ENCODE data around the gene GPATCH2. TPM values are rescaled to one million over a fixed set of nuclear protein-coding genes. Genes with fewer than 3 reads are reported as not detected.

Gene GPATCH2
- total RNA-seq, 2 experiments from 2014 or later: 7.5 to 8.5 TPM

GRCh38 chr1:217469983-217470382, 160.9 kb downstream of the GPATCH2 start:
- Mint-ChIP-seq H3K9me3 (peaks cover 9% of the 10 kb centered on the region), H3K36me3 (peaks cover 17% of the 10 kb centered on the region), H3K4me3 (no peak overlapping the region), H3K27ac (no peak overlapping the region), H3K27me3 (no peaks in the 10 kb centered on the region), H3K4me1 (no peaks in the 10 kb centered on the region)
- DNase-seq: no peak

DNA sequence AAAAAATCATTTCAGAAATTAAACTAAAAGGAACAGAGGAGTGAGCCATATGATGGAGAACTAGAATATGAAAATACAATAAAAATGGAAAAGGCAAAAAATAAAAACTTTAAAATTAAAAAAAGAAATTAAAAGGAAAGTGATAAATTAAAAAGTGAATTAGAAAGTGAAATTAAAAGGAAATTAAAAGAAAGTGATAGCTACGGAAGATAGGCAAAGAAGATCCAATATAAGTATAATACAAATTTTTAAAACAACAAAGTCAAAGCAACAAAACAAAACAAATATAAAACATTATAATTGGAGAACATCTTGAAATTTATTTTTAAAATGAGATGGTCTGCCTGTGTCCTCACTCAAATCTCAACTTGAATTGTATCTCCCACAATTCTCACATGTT, 165.8 kb downstream of the GPATCH2 start:
- no peak overlapping the region for H3K4me3 Mint-ChIP-seq
- H3K27me3 Mint-ChIP-seq: no peaks in the 10 kb centered on the region
- H3K4me1 Mint-ChIP-seq: no peaks in the 10 kb centered on the region
- peaks cover 17% of the 10 kb centered on the region for H3K9me3 Mint-ChIP-seq
- no peak for DNase-seq
- H3K27ac Mint-ChIP-seq: no peak overlapping the region
- H3K36me3 Mint-ChIP-seq: peaks cover 26% of the 10 kb centered on the region

DNA sequence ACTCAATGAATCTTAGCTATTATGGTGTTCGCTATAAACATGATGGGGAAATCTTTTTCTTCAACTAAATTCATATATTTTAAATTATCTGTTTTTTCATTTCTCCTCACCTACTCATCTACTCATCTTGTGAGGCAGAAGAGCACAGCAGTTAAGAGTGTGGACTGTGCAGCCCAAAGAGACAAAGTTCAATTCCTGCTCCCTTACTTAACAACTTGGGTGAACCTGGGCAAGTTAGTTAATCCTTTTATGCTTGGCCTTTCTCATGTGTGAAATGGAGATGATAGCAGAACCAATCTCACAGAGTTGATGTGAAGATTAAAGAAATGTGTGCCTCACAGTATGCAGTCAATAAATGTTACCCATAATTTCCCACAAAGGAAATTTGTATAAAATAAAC, 168.2 kb downstream of the GPATCH2 start:
- H3K27ac Mint-ChIP-seq: no peak overlapping the region
- H3K36me3 Mint-ChIP-seq: peaks cover 28% of the 10 kb centered on the region
- DNase-seq: no peak
- peaks cover 17% of the 10 kb centered on the region for H3K9me3 Mint-ChIP-seq
- H3K4me1 Mint-ChIP-seq: no peaks in the 10 kb centered on the region
- H3K4me3 Mint-ChIP-seq: no peak overlapping the region
- no peaks in the 10 kb centered on the region for H3K27me3 Mint-ChIP-seq

- Mint-ChIP-seq H3K27me3 (no peaks in the 10 kb centered on the region), H3K27ac (no peak overlapping the region), H3K4me3 (no peak overlapping the region), H3K4me1 (no peaks in the 10 kb centered on the region), H3K9me3 (peaks cover 17% of the 10 kb centered on the region), H3K36me3 (peaks cover 31% of the 10 kb centered on the region)
- DNase-seq: no peak
Observed at GRCh38 chr1:217462159-217462558, 168.7 kb downstream of the GPATCH2 start.

GRCh38 chr1:217457016-217457415, 173.9 kb downstream of the GPATCH2 start:
- no peak overlapping the region for H3K4me3 Mint-ChIP-seq
- no peak overlapping the region for H3K27ac Mint-ChIP-seq
- no peak for DNase-seq
- peaks cover 15% of the 10 kb centered on the region for H3K36me3 Mint-ChIP-seq
- H3K27me3 Mint-ChIP-seq: no peaks in the 10 kb centered on the region
- H3K9me3 Mint-ChIP-seq: no peaks in the 10 kb centered on the region
- no peaks in the 10 kb centered on the region for H3K4me1 Mint-ChIP-seq

- H3K4me1 Mint-ChIP-seq: no peaks in the 10 kb centered on the region
- H3K9me3 Mint-ChIP-seq: no peaks in the 10 kb centered on the region
- H3K27ac Mint-ChIP-seq: no peak overlapping the region
- H3K36me3 Mint-ChIP-seq: peaks cover 15% of the 10 kb centered on the region
- no peak for DNase-seq
- no peaks in the 10 kb centered on the region for H3K27me3 Mint-ChIP-seq
- H3K4me3 Mint-ChIP-seq: no peak overlapping the region
Observed at GRCh38 chr1:217456261-217456660, 174.6 kb downstream of the GPATCH2 start.

DNA sequence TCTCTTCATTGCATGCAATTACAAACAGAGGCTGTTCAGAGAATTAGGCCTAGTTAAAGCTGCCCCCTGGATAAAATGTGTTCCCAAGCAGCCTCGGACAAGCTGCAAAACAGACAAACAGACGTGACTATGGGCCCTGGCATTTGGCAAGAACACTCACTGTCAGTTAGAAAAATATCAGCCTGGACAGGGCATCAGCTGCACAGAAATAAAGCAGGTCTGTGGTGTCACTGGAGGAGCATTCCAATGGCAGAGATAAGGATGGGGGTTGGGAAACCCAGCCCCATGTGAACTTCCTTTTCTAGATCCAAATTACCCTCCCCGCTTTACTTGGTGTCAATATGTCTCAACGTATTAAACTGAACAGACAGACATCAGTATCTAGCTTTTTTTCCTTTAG, 177.1 kb downstream of the GPATCH2 start:
- no peak for DNase-seq
- peaks cover 18% of the 10 kb centered on the region for H3K36me3 Mint-ChIP-seq
- H3K27ac Mint-ChIP-seq: no peak overlapping the region
- no peak overlapping the region for H3K4me3 Mint-ChIP-seq
- H3K4me1 Mint-ChIP-seq: no peaks in the 10 kb centered on the region
- no peaks in the 10 kb centered on the region for H3K27me3 Mint-ChIP-seq
- H3K9me3 Mint-ChIP-seq: no peaks in the 10 kb centered on the region

DNA sequence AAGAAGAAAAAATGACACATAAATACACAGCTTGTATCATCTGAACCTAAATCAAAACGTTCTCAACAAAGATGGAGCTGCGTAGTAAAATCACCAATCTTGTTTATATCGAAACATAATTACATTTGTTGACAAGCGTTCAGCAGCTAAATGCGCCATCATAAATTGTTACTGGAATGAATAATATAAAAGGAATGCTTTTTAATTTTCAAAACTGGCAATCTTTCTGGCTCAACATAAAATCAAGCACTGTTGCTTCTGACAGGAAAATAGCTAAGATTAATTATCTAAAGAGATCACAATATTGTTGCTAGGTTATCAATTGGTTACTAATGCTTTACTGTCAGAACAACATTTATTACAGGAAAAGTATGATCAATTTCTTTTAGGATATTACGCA, 181.5 kb downstream of the GPATCH2 start:
- H3K27me3 Mint-ChIP-seq: no peaks in the 10 kb centered on the region
- no peak for DNase-seq
- H3K4me1 Mint-ChIP-seq: no peaks in the 10 kb centered on the region
- no peaks in the 10 kb centered on the region for H3K9me3 Mint-ChIP-seq
- peaks cover 20% of the 10 kb centered on the region for H3K36me3 Mint-ChIP-seq
- H3K4me3 Mint-ChIP-seq: no peak overlapping the region
- H3K27ac Mint-ChIP-seq: no peak overlapping the region

DNA sequence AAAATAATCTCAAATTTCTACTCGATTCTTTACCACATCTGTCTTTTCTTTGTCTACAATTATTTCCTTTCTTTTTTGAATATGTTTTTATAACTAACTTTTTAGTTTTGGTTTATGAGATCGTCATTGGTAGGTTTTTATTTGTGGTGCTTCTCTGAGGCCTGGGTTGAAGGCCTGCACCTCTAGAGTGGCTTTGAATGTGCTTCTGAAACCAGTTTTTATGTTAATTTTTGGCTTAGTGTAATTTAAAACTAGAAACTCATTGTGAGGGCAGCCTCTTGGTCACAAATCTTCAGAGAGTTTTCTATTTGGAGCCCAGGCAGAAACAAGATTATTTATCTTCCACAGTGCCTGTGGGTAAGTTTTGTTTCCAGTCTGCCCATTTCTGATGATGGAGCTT, 187.0 kb downstream of the GPATCH2 start:
- Mint-ChIP-seq H3K27me3 (no peaks in the 10 kb centered on the region), H3K4me3 (no peak overlapping the region), H3K27ac (no peak overlapping the region), H3K36me3 (peaks cover 60% of the 10 kb centered on the region), H3K4me1 (no peaks in the 10 kb centered on the region), H3K9me3 (peaks cover 16% of the 10 kb centered on the region)
- DNase-seq: no peak

GRCh38 chr1:217437376-217437775, 193.5 kb downstream of the GPATCH2 start:
- peaks cover 56% of the 10 kb centered on the region for H3K36me3 Mint-ChIP-seq
- no peaks in the 10 kb centered on the region for H3K4me1 Mint-ChIP-seq
- peaks cover 15% of the 10 kb centered on the region for H3K9me3 Mint-ChIP-seq
- no peak overlapping the region for H3K27ac Mint-ChIP-seq
- no peaks in the 10 kb centered on the region for H3K27me3 Mint-ChIP-seq
- DNase-seq: no peak
- H3K4me3 Mint-ChIP-seq: no peak overlapping the region

GRCh38 chr1:217435204-217435603, 195.7 kb downstream of the GPATCH2 start:
- Mint-ChIP-seq H3K9me3 (peaks cover 11% of the 10 kb centered on the region), H3K4me3 (no peak overlapping the region), H3K36me3 (peaks cover 39% of the 10 kb centered on the region), H3K27me3 (no peaks in the 10 kb centered on the region), H3K4me1 (no peaks in the 10 kb centered on the region), H3K27ac (no peak overlapping the region)
- DNase-seq: no peak

GRCh38 chr1:217433664-217434063, 197.2 kb downstream of the GPATCH2 start:
- Mint-ChIP-seq H3K9me3 (no peaks in the 10 kb centered on the region), H3K27ac (no peak overlapping the region), H3K36me3 (peaks cover 23% of the 10 kb centered on the region), H3K27me3 (no peaks in the 10 kb centered on the region), H3K4me1 (no peaks in the 10 kb centered on the region), H3K4me3 (no peak overlapping the region)
- no peak for DNase-seq

GRCh38 chr1:217432339-217432738, 198.6 kb downstream of the GPATCH2 start:
- Mint-ChIP-seq H3K27me3 (no peaks in the 10 kb centered on the region), H3K9me3 (no peaks in the 10 kb centered on the region), H3K4me1 (no peaks in the 10 kb centered on the region), H3K4me3 (no peak overlapping the region), H3K36me3 (peaks cover 14% of the 10 kb centered on the region), H3K27ac (no peak overlapping the region)
- DNase-seq: no peak

DNA sequence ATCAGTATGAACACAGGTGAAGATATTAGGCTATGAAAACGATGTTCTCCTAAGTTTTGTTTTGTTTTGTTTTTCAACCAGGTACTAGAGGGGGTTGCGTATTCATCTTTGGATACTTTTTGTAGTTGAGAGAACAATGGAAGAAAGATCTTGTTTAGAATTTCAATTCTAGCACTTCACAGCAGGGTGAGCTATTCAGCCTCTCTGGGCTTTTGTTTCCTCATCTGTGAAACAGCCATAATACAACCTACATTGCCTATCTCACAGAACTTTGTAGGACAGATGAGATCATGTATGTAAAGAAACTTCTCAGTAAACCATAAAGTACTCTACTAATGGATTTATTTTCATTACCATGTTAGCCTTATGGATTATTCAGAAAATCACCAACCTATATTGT, 199.5 kb downstream of the GPATCH2 start:
- Mint-ChIP-seq H3K4me1 (no peaks in the 10 kb centered on the region), H3K4me3 (no peak overlapping the region), H3K9me3 (no peaks in the 10 kb centered on the region), H3K27me3 (no peaks in the 10 kb centered on the region), H3K27ac (no peak overlapping the region), H3K36me3 (peaks cover 6% of the 10 kb centered on the region)
- no peak for DNase-seq

DNA sequence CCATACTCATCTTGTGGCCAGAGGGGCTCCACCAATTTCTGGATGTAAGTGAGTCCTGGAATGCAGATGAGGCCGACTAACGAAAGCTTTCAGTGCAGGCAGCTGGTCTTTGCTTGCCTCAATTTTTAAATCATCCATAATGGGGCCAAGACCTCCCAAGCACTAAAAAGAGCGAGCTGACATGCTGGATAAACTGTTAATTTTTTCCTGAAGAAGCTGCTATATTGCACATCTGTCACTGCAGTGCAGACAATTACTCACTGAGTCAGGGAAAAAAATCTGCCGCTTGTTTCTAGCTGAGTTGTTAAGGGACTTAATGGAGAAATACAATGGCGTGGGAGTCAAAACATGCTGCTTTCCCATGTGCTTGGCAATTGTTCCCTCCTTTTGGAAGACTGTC, 205.5 kb downstream of the GPATCH2 start:
- no peak for DNase-seq
- H3K4me3 Mint-ChIP-seq: no peak overlapping the region
- H3K4me1 Mint-ChIP-seq: no peaks in the 10 kb centered on the region
- H3K27ac Mint-ChIP-seq: no peak overlapping the region
- H3K9me3 Mint-ChIP-seq: no peaks in the 10 kb centered on the region
- H3K27me3 Mint-ChIP-seq: peaks cover 4% of the 10 kb centered on the region
- no peaks in the 10 kb centered on the region for H3K36me3 Mint-ChIP-seq

GRCh38 chr1:217419194-217419551, 211.7 kb downstream of the GPATCH2 start:
- H3K4me3 Mint-ChIP-seq: no peak overlapping the region
- no peak for DNase-seq
- H3K36me3 Mint-ChIP-seq: no peaks in the 10 kb centered on the region
- no peaks in the 10 kb centered on the region for H3K9me3 Mint-ChIP-seq
- no peaks in the 10 kb centered on the region for H3K4me1 Mint-ChIP-seq
- no peak overlapping the region for H3K27ac Mint-ChIP-seq
- peaks cover 16% of the 10 kb centered on the region for H3K27me3 Mint-ChIP-seq
